Muscle of arm (tissue), 12 donors: ENCODE data around the gene HIVEP3. TPM values are rescaled to one million over a fixed set of nuclear protein-coding genes. Genes with fewer than 3 reads are reported as not detected.
A peak's percentile ranks its signal among the peaks of the same experiment; 100 is the strongest.

Experiments used
- DNase-seq: peaks from one replicate; pipeline ENCODE4 v3.0.0-alpha.2; 2013
- polyA plus RNA-seq, 12 donors: library from polyadenylated mRNA; unstranded; fragments of 120-200 nt; gene quantifications; one replicate each; pipeline ENCODE4 v1.2.1, GENCODE V29; 2013; ENCODE audit not compliant: insufficient read length in 12 of 12

HIVEP3 gene
- polyA plus RNA-seq, 12 donors, result 1.9 to 3.7 (median 2.3) TPM; not detected in 1

DNA sequence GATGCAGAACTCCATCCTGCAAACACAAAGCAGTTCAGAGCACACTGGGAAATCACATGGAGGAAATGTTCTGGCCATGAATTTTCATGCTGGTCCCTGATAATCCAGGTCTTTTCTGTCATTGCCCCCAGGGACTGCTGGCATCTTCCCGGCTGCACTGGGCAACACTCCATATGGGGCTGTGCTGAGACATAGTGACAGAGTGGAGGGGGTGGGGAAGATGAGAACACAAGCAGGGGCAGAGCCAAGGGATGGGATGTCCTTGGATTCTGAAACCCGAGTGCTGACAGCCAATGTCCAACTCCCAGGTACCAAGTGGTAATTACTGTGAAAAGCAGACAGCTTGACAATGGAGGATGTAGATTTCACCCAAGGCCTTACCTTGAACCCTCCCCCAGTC lies 185.7 kb downstream of the HIVEP3 start:
- no peak for DNase-seq

DNA sequence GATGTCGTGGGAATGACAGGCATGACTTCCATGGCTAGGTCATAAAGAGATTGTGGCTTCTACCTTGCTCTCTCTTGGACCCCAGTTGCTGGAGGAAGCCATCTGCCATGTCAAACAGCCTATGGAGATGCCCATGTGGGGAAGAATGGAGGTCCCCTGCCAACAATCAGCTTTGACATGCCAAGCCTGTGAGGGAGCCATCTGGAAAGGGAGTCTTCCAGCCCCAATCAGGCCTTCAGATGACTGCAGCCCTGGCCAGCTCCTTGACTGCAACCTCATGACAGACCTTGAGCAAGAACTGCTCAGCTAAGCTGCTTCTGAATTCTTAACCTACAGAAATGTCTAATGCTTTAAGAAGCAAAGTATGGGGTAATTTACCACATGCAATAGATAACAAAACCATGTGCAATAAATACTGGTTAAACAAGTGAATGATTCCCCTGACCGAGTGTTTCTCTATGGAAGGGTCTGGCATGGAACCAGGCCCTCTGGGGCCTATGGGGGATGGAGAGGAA lies 187.1 kb downstream of the HIVEP3 start:
- DNase-seq, result no peak

DNA sequence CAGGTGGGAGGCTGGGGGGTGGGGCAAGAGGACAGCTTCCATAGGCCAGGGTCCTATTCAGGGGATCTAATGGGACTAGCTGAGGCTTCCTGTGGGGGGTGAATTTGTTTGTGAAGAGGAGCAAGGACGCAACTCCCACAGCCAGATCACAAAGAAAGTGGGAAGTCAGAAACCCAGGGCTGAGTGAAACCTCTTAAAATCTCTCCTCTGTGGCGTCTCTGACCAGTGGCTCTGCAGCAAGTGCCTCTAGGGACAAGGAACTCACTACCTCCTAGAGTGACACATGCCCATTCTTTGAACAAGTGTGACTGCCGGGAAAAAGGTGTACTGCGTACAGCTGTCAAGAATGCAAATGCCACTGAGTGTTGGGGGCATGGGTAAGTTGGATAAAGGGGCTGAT lies 187.9 kb downstream of the HIVEP3 start:
- DNase-seq, result no peak

DNA sequence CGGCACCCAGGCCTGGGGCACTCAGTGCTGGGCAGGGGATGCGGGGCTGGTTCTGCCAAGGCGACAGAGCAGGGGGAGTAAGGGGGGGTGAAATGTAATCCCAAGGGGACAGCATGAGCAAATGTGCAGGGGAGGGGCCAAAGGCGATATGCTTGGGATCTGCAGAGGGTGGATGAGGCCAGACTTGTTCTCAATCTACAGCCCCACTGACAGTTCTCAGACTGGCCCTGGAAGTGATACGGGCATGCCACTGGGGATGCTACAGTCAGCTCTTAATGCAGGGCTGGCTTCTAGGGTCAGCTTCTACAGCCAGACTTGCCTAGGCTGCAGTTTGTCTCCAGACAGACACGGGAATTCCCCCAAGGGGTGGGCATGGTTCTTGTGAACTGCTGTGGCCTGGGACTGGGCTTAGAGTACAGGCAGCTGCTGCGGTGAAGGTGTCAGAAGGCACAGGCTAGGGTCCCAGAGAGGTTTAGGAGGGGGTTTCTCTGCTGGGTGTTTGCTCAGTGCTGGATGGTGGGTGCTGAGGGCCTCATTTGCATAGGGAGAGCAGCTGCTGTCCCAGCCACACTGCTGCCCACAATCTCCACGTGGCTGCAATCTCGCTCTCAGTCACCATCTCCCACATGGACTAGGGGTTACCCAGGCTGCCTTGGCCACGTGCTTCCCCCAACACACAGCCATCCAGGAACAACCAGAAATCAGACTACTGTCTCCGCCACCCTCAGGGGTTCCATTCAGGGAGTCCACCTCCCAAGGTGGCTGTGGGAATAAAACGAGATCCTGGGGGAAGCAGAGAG lies 190.1 kb downstream of the HIVEP3 start:
- no peak for DNase-seq

DNA sequence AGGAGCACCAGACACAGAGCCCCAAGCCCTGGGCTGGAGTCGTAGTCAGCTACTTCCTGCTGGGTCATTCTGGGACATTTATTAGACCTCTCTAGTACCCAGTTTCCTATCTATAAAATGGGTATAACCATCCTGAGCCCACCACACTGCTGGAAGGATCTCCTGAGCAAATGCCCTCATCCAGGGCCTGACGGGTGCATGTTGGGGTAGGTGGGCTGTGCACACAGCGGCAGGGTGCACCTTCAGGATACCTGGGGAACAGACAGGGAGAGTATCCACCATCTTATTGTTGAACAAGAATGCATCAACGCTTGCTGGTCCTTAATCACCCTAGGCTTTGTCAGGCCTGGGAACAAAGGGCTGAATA lies 191.0 kb downstream of the HIVEP3 start:
- DNase-seq, result no peak

DNA sequence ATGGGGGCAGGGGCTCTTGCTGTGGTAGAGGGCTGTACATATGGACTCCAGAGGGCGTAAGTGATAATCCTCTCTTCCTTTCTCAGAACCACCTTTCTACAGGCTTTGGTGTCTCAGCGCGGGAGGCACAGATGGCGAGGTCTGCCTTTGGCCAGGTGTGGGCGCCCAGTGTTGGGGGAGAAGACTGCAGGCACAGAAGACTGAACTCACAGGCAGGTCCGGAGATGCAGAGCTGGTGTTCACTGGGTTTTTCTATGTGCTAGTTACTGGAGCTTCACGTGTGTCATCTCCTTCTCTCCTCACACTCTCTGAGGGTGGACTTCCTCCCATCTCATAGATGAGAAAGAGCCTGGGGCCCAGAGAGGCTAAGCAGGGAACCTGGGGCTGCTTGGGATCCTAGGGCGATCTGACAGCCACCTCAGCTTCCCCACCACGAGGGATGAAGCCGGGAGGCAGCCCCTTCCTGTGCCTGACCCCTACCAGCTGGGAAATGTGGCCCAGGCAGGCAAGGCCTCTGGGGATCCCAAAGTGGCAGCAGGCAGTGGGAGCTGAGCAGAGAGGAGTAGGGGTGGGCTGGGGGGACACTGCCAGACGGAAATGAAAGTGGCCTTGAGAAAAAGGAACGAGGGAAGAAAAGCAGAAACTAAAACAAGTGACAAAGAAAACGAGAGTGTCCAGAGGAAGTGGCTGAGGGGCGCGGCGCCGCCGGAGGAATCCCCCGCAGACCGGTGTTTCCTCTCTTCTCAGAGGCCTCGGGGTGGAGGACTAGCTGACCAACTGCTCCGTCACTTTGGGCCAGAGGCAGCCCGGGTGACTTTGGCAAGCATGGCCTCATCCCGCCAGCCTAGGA lies 191.6 kb downstream of the HIVEP3 start:
- DNase-seq, result peak; percentile 28

DNA sequence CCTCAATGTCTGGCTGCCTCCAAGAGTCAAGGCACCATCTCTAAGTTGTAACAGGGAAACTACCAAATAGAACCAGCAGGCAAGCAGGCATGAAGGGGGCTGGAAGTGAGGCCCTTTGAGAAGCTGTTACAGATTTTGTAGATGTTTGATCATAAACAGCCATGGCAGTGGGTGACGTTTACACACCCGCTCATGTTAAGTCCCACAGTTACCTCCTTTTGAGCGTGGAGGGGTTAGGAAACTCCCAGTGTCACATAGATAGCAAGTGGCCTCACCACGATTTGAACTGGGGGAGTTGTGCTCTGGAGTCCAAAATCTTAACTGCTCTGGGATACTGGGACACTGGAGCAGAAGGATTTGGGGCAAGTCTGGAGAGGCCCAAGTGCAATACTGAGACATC lies 192.4 kb downstream of the HIVEP3 start:
- DNase-seq, result no peak

DNA sequence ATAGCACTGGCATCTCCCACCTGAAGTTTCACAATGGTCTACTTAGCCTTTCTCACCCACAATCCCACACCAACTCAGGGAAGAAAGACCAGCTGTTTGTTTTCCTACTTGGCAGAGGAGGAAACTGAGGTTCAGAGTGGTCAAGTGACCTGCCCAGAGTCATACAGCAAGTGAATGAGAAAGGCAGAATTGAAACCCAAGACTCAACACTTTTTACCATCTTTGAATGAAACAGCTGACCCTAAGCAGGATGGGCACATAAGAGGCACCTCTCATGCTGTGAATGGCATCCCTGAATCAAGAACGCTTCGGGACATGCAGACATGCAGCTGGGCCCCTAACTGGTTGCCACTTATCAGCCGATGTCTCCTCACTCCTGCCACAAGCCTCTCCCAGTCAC lies 193.8 kb downstream of the HIVEP3 start:
- no peak for DNase-seq

DNA sequence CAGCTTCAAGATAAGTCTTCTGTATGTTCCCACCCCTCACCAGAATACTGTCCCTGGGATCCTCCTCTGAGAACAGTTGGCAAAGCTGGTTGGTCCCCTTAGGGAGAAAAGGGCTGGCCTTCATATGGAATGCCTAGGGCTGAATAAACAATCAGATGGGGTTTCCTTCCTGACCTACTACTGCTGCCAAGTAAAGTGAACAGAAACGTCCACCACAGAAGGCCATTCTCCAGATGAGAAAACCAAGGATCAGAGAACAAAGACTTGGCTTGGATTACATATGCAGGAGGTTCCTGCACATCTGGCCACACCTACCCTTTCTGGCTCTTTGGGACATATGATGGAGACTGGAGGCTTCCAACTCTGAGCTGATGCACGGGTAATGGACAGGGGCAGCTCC lies 194.5 kb downstream of the HIVEP3 start:
- DNase-seq, result no peak

DNA sequence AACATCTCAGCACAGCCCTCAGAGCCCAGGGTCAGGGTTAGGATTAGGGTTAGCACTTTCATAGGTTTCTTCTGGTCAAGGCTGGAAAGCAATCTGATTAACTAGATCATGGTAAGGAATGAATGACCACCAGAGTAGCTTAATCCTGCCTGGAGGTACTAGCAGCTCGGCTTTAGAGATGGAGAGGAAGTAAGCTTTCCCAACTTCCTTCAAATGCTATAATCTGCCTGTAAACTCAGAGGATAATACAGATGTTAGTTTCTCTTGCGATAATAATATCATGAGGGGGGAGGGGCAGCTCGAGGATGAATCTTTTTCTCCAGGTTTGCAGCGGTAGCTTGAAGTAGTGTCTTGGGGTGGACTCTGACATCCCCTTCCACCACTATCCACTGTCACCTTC lies 194.9 kb downstream of the HIVEP3 start:
- DNase-seq, result no peak

DNA sequence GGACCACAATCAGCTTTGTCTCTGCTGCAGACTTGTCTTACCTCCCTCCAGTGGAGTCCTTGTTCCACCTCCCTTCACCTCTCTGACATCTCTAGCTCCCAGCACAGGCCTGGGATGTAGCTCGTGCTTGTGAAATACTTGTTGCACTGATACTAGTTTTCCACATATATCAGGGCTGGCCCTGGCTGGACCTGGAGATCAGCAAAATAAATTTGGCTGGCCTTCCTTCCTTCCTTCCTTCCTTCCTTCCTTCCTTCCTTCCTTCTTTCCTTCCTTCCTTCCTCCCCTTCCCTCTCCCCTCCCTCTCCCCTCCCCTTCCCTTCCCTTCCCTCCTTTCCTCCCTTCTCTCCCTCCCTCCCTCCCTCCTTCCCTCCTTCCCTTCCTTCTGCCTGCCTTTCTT lies 196.5 kb downstream of the HIVEP3 start:
- no peak for DNase-seq

DNA sequence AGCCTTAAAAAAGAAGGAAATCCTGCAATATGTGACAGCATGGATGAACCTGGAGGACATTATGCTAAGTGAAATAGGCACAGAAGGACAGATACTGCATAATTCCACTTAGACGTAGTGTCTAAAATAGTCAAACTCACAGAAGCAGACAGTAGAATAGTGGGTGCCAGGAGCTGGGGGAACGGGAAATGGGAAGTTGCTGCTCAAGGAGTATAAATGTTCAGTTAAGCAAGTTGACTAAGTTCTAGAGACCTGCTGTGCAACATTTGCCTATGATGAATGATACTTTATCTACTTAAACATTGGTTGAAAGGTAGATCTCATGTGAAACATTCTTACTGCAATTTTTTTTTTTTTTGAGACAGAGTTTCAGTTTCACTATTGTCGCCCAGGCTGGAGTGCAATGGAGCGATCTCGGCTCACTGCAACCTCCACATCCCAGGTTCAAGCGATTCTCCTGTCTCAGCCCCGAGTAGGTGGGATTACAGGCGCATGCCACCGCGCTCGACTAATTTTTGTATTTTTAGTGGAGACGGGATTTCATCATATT lies 197.8 kb downstream of the HIVEP3 start:
- DNase-seq, result no peak

DNA sequence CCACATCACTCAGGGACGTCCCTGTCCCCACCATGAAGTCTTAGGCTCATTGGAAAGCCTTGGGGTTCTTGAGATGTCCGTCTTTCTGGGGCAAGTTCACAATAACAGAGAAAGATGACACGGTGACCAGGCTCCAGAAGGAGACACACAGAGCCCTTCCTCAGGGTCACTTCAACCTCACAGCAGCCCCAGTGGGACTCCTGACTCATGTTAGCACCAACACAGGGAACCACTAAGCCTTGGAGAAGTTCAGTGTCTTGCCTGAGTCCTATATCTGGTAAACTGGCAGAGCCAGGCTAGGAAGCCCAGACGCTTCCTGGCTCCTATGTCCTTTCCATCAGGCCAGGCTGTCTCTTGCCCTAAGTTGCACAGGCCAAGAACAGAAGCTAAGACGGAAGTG lies 199.1 kb downstream of the HIVEP3 start:
- DNase-seq, result no peak

DNA sequence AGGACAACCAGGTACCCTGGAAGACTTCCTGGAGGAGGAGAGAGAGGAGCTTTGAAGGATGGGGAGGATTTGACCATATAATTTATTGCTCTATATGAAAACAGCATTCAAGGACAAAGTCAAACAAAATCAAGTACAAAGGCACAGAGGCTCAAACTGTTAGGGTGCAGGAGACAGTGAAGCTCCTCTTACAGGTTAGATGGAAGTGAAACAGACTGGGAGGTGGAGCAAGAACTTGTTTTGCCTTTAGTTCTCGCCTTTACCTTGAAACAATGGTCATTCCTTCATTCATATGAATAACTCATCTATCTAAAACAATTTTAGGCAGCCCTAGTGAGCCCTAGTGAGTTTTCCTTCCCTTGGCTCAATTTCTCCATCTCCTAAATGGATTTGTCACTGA lies 199.6 kb downstream of the HIVEP3 start:
- DNase-seq, result no peak

DNA sequence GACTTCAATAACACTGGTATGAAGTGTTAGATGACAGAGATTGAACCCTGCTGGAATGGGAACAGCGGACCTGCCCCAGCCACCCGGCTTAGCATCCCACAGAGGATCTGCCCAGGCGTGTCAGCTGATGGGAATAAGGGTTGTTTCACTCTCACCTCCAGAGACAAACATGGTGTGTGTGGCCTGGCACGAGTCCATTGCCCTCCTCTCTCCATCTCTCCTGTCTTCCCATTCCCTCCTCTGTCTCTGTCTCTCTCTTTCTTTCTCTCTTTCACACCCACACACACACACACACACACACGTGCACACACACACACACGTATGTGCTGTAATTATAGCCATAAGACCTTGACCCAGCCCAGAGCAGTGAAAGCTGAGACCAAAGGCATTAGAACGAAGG lies 200.2 kb downstream of the HIVEP3 start:
- no peak for DNase-seq

DNA sequence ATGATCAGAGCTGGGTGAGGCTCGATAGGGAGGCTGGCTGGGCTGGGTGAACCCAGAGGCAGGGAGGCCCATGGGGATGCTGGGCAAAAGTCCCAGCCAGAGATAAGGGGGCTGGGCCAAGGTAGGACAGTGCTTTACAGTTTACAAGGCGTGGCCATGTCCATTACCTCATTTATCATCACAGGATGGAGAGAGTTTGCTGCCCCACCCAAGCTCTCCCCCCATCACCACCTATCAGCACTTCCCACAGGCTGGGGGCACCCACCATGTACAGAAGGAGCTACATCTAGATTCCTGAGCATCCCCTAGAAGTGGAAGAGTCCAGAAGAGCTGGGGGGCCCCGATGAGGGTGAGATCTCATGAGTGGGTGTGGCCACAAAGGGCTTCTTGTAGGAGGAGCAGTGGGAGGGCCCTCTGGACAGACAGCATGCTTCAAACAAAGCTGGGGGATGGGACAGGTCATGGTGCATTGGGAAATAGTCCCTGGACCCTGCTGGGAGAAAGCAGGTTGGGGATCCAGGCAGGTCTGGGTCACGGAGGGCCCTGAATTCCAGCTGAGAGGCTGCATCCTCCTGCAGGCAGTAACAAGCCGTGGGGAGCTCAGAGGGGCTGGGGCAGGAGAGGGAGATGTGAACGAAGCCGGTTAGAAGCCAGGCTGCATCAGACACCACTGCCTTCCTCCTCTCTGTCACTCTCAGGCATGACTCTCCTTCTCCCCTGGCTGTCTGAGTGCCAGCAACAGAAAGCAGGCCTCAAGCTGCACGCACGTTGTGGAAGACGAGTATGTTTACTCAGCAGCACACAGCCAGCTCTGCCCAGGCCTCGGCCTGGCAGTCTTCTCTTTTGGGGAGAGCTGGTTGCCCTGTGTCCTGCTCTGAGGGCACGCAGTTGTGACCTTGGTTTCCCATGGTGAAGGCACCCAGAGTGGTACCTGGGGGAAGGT lies 202.3 kb downstream of the HIVEP3 start:
- DNase-seq, result no peak

DNA sequence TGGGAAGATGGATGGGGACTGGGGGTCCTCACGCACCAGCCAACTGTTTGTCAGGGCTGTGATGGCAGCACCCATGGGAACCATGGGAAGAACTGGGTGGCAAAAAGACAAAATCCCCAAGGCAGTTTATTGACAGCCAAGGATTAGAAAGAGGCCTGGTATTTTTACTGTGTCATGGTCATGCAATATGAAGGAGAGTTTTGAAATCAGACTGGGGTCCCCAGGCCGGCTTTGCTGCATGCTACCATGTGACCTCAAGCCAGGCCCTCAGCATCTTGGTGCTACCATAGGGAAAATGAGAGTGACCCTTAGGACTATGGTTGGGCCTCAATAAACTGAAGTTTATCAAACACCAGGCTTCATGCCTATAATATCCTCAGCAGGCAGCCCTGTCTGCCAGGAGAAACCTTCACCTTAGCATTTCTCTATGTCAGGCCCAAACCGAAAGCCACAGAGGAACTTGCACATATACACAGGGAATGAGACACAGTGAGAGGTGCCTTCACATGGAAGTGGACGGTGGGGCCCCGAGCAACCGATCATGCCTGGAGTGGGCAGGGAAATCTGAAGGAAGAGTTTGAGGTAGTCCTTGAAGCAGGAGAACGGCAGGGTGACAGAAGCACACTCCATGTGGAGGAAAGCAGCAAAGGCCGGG lies 203.2 kb downstream of the HIVEP3 start:
- no peak for DNase-seq

DNA sequence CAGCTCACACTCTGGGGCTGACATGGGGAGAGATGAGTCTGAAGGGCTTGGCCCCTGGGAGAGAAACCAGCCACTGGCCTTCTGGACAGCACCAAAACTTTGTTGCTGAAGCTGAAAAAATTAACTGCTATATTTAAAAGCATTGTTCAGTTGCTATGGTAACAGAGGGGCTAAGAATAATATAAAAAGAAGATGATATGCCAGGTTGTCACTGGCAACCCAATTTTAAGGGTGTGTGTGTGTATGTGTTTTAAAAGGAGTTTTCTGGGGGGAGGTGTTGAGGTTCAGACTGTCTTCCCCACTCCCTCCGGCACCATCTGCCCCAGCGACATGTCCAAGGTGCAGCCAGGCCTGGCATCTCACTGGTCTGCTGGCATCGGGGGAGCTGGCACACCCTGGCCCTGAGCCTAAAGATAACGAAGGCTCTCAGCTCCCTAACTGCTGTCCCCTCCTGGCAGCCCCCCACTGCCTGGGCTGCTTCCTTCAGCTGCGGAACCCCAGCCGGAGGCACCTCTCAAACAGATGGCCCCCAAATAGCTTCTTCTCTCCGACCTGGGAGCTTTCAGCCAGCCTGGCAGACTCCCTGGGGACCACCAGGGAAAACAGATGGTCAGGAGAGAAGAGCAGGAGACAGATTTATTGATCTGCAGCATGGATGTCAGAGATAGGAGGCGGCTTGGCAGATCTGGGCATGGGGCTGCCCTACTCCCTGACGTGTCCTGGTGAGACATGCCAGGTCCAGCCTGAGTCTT lies 203.9 kb downstream of the HIVEP3 start:
- DNase-seq, result no peak

DNA sequence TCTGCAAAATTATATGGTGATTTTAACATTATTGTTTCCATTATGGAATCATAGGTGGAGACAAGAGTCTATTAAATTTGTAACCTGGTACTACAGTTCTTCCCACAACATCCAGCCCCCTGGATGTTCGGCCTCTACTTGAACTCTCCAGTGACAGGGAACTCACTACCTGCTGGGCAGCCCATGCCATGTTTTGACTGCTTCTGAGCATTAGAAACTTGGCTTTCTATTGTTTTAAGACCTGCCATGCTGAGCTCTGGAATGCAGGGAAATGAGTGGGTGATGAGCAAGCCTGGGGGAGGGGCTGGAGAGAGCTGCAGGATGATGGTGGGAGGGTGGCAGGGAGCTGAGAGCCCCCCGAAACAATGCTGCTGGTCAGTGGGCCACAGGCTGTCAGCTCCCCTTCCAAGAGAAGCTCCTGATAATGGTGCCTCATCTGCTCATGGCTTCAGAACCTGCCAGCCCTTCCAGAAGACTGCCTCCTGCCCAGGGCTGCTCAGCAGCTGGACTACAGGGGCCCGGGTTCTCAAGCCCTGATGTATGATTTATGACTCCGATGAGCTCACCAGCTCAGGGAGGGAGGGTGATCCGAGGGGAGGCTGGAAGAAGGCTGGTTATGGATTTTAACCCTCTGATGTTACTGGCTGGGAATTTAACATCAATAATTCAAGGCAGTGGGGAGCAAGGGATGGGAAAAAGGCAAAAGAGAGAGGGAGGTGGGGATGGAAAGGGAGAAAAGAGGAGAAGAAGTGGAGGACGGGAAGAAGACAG lies 205.0 kb downstream of the HIVEP3 start:
- no peak for DNase-seq

DNA sequence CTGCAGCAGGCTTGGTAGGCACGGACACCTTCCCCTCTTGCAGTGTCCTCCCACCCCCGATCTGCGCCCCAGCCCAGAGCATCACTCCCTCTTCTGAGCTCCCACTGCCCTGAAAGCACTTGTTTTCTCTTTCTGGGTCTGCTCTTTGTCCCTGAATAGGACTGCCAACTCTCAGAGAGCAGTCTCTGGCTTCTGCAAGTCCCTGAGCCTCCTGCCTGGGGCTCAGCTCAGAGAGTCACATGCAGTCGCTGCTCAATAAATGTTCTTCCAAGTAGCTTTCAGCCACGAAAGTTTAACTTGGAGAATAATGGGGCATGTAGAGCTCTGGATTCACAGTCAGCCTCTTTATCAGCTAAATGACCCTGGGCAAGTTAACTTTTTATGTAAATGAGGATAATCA lies 205.6 kb downstream of the HIVEP3 start:
- no peak for DNase-seq
